Activated CD8-positive, alpha-beta memory T cell treated with anti-CD3 and anti-CD28 coated beads, Interleukin-2, amount 50 U/mL, for 24 hours (primary cell): ENCODE results near the gene KCNJ15.

Experiments used
- DNase-seq: peaks from one replicate; pipeline ENCODE4 v3.0.0-alpha.2; 2020; ENCODE audit errors: extremely low read depth

KCNJ15 gene

DNA sequence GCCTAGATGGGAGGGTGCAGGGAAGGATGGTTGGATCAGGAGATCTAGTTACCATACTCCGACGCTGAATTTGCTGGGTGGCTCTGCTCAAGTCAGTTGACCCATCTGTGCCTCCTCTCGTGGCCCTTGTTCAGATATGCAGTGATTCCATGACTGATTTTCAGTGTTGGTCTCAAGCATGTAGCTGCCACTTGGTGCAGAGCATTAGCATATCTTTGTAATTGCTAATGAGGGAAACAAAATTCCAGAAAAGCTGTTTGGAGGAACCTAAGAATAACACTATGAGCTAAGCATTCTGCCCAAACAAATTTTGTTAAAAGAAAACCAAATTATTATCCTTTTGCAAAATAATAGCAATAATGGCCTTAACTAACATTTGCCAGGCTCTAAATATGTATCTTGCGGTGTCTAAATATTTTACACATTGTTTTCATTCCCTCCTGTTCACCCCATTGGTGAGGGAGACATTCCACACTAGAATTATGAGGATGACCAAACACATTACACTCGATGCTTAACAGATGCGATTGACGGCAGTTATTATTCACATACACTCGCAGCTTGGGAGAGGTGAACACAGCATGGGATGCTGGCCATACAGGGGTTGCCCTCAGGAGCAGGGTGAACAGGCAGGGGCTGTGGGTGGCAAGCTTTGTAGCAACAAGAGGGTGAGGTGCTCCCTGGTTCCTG, 69.1 kb downstream of the KCNJ15 start:
- no peak for DNase-seq

DNA sequence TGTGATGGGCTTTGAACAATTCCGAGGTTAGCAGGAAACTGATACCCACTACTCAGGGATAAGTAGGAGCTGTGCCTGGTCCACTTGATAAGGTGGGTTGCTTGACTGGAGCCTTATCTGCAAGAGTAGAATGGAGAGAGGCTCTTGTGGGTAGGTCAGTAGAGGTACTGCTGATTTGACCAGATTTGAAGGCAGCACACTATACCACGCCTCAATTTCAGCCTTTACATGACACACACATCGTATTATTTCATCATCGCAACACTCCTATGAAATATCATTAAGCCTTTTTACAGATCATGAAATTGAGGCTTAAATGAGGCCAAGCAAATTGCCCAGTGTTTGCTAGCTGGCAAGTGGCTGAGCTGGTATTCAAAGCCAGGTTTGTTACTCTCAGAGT, 69.6 kb downstream of the KCNJ15 start:
- no peak for DNase-seq

DNA sequence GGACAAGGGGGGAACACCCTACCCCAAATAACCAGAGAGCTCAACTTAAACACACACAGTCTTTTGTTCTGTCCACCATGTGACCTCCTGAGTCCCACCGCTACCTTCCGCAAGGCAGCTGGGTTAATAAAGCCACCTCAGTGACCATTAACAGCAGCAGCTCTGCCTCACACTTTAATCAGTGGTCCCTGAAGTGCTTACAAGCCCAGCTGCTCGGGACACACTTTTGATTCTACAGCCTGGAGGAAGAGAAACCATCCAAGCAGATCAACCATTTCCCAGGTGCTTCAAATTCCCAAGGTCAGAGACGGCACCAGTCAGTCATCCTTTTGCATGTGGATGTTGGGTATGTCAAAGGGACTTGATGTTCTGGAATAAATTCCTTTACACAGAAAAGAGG, 70.1 kb downstream of the KCNJ15 start:
- DNase-seq, result no peak

DNA sequence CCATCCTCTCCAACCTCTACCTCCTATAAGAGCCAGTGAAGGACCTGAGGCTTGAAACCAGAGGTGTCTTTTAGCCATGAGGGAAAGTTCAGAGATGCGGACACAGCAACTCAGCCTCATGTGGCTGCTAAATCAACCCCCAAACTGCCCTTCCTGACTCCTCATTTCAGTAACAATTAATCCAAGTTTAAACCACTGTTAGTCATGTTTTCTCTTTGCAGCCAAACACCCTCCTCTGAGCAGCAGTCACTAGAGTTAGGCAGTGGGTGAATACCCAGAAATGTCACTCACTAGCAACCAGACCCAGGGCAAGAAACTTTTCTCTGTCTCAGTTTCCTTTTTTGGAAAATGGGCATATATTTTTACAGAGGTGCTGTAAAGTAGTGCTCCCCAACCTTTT, 71.2 kb downstream of the KCNJ15 start:
- no peak for DNase-seq

DNA sequence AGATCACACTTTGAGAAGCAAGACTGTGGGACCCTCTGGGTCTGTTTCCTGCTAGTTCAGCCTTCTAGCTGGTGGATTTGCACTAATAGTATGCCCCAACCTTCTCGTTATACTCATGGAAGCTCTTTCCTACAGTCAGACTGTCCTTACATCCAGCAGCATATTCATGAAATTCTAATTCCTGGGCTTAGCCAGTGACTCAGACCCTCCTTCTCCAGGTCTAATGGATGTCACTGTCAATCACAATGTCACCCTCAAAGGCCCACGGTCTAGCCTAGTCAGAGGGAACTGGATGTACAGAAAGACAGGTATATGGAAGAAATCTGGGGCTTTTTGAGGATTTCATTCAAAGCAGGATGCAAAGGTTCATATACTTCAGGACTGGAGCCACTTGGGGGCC, 72.4 kb downstream of the KCNJ15 start:
- no peak for DNase-seq

DNA sequence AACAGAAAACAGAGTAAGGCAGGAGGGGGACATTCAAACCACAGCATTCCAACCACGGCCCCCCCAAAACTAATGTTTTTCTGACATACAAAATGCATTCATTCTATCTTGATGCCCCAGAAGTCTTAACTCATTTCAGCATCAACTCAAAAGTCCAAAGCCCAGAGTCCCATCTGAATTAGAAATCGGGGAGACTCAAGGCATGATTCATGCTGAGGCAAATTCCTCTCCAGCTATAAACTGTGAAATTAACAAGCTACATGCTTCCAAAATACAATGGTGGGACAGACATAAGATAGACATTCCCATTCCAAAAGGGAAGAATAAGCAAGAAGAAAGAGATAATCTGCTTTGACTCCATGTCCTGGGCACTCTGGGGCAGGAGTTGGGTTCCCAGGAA, 73.9 kb downstream of the KCNJ15 start:
- DNase-seq, result no peak

DNA sequence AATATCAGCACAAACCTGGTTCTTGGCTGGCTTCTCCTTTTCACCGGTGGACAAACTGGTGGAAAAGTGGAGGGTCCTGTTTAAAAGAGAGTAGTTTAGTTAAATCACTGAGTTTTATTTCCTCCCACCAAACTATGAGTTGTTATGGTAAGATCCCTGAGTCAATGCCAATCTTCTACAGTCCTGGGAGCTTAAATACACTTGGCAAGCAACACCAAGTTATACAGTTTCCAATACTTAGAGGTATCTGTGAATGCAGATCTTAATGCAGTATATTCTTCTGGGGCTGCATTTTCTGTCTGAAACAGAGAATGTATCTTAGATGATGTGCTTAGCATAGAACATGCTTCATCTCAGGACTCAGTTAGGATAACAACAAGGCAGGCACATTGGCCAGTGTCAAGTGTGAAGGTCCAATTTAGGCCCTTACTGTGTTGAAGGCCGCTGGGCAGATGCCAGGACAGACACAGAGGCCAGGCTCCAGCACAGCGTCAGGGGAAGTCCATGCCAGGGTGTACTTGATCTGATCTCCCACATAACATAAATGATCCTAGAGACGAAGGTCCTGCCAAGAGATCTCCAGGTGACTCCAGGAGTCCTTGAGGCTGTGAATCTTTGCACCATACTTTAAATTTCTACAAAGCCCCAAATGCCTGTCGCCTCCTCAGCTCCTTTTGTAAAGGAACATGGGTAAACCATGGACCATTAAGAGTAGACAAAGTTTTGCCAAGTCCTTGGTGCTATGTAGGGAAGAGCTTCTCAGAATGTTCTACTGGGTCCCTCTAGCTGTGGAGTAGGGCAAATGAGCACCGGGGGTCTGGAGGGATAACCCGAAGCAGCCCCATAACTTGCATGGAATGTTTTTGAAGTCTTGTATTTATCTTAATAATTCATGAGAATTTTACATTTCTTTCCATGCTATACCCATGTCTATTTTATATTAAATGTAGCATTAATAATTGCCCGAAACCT, 76.8 kb downstream of the KCNJ15 start:
- DNase-seq, result no peak

DNA sequence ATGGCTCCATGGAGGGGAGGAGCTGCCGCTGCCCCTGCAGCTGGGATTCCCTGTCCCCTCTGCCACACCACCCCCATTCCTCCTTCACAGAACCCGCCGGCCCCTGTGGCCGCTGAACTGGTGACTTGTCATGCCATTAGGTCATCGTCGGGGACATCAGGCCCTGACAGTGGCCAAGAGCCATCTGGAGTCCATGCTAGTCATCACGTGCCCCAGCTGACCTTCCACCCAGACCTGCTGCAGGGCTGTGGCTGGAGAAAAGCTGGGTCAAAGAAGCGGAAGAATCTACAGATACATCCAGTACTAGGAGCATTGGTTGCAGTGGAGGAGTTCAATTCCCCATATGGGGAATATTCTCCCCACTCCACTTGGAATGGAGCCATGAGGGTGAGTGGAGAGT, 78.1 kb downstream of the KCNJ15 start:
- DNase-seq, result no peak

DNA sequence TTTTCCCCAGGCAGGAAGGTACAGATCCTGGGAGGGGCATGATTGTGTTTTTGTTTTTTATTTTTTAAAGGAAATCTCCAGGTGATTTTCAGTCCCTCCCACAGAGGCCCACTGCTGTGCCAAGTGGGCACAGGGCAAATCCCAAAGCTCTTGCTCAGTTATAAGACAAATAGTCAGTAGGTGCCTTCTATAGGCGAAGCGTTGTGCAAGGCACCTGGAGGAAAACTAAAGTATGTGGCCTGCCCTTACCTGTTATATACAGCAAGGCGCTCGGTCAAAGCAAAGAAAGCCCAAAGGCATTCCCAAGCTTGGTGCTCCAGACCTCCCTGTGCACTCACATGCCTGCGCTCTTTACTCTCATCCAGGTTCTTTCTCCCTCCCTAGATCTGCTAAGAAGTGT, 81.0 kb downstream of the KCNJ15 start:
- DNase-seq, result no peak

DNA sequence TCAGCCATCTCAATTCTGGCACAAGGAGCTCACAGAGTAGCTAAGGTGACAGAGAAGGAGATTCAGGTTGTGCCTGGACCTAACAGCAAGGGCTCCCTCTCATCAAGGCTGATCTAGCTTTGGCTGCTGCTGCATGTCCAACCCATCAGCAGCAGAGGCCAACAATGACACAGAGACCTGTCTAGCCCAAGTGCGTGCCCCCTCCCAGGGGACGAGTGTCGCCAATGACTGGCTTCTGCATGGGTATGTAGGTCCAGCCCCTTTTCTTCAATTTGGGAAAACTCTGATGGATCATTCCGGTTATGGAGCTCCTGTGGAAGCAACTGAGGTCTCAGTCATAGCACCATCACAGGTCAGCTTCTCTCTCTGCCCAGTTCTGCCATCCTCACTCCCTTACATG, 83.3 kb downstream of the KCNJ15 start:
- DNase-seq, result no peak

DNA sequence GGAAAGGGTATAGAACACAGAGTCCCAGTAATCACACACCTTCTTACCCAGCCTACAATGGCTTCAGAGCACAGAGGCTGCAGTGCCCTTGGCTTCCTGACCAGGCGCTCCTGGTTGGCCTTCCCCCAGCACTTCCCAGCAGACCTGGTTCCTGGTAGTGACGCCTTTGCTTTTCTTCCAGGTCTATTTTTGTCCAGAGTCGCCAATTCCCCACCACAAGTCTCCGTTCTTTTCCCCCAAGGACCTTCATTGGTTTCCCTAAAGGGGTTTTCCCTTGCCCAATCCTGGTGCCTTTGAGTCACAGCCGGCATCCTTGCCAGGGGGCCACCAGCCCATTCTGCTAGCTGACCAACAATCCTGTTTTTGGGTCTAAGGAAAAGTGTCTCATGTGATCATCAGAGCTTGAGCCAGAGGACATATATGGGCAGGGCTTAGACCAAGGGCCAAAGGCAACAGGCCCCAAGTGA, 84.8 kb downstream of the KCNJ15 start:
- no peak for DNase-seq

DNA sequence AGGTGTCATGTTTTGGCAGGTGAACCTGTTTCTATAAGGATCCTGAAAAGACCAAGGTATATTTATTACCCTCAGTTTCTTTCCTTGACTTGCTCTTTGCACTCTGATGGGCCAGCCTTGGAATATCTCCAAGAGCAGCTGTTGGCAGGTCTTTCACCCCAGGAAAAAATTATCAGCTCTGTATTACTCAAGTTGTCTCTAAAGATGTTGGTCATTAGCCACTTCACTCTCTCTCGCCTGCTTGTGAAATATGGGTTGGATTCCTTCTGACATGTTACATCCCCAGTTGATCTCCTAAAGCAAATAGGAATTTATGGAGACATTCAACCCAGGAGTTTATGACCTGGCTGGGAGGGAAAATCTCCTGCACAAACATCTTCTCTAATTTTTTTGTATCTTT, 85.9 kb downstream of the KCNJ15 start:
- no peak for DNase-seq

DNA sequence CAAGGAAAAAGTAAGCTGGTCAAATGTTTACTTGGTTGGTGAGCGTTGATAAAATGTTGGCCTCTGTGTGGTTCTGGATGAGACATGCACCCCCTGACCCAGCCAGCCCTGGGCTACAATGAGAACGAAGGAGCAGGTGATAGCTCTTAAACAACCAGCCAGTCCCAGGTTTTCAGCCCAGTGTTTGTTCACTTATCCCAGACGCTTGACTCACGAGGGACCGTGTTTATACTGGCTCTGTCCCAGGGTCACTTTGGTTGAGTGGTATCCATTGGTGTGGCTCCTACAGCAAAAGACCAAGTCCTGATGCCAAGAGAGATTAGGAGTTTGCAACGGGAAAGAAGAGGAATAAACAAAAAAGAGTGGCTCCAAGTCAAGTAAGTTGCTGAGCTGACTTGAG, 86.9 kb downstream of the KCNJ15 start:
- no peak for DNase-seq

DNA sequence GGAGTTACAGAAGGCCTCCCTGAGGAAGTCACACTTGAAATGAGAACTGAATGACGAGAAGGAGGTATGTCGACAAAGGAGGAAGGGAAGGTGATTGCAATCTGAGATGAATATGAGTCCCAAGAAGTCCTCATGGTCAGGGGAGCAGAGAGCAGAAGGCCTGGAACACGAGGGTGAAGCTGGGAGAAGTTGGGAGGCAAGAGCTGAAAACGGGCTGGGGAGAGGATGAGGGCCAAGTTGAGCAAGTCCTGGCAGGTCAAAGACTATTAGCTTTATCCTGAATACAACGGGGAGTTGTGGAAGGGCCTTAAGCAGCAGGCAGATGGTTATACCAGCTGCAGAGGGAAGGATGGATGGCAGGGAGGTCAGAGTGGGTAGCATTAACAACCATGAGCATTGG, 89.5 kb downstream of the KCNJ15 start:
- no peak for DNase-seq

DNA sequence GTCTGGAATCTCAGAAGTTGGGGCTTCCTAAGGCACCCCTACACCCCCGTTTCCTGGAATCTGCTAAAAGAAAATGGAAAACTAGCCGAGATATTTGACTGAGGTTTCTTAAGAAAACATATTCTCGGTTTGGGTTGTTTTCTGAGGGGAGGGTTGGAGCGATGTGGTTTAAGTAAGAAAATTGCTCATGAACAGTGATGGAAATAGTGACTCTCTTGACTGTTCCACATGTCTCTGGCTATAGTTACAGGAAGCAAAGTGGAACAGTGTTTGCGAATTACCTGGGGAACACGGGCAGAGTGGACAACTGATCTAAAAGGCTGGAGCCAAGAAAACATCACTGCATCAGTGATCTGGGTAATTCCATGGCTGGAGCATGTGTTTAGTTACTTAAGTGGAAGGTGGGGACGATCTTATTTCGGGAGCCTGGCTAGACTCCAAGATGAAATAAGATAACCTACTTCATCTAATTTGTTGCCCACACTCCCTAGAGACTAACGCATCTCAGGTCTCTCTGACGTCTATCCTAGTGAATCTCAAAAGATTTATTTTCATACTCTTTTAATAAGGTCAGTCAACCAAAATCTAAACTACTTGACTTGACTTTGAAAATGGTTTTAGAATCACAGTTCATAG, 92.4 kb downstream of the KCNJ15 start:
- no peak for DNase-seq

DNA sequence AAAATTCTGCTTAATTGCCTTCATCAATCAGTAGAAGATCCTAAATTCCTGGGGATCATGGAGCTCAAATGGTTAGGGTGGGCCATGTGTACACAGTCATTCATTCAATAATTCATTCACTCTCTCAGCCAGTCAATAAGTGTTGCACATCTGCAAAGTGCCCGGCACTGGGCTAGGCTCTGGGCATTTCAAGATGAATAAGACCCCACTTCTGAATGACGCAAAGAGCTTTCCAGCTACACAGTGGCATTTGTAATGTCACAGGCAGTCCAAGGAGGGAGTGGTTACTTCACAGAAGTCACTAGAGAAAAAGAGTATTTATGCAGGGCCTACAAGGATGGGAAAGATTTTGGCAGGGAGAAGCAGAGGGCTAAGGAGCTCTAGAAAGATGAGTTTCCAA, 93.2 kb downstream of the KCNJ15 start:
- no peak for DNase-seq

DNA sequence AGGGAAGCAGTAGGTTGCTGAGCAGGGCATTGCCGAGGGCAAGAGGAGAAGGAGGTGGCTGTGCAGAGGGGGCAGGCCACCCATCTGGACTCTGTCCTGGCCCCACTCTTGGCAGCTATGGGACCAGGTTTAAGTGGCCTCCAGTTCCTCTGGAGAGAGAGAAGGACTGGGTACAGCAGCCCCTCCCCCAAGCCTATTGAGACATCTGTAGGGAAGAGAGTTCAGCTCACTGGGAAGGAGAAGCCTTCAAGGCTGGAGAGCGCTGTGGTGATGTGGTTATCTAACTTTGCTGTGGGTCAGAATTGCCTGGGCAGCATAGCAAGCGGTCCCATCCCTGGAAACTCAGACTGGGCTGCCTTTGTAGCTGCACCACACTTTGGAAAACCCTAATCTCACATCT, 93.9 kb downstream of the KCNJ15 start:
- no peak for DNase-seq

DNA sequence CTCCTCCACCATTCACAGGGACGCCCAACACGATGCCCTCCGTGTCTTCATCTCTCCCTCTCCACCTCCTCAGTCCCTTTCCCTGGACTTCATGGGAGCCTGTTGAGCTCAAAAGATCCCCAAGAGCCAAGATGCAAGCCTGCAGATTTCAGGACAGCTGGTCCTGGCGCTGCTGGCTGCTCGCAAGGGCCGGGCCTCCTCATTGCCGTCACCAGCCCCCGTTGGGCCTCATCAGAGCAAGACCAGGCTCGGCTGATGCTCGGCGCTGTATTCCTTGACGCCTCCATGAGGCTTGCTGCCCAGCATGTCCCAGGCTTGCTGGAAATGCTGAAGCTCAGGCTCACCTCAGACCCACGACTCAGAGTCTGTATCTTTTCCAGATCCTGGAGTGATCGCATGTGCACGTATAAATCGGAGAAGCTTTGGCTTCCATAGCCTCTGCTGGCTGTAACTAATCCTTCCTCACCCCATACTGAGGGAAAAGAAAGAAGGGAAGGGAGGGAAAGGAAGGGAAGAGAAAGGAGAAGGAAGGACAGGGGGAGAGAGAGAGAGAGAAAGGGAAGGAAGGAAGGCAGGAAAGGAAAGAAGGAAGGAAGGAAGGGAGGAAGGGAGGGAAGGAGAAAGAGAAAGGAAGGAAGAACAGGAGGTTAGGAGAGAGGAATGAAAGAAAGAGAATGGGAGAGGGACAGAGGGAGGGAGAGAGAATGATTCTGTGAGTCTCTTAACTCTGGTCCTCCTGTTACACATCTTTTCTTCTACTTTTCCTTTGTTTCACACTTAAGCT, 94.6 kb downstream of the KCNJ15 start:
- DNase-seq, result no peak

DNA sequence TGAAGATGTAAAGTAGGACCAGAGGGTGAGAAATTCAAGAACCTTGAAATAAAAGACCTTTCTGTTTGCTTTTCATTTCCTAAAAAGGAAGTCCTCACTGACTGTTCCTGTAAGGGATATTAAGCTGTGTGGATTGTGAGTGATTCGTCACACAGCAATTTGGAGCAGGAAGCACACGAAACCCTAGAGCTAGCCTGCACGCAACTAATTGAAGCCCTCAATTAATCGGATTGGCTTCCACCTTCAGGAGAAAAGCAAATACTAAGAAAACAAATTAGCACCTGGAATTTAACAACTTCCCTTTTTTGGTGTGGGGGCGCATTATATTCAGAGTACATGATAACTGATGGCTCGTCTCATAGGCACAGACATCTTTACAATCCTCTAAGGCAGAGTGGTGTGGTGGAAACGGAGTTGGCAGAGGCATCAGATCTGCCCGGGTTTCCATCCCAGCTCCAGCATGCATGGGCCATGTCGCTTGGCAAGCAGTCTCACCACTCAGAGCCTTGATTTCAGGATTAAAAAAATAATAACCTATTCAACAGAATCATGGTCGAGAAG, 95.2 kb downstream of the KCNJ15 start:
- DNase-seq, result no peak

DNA sequence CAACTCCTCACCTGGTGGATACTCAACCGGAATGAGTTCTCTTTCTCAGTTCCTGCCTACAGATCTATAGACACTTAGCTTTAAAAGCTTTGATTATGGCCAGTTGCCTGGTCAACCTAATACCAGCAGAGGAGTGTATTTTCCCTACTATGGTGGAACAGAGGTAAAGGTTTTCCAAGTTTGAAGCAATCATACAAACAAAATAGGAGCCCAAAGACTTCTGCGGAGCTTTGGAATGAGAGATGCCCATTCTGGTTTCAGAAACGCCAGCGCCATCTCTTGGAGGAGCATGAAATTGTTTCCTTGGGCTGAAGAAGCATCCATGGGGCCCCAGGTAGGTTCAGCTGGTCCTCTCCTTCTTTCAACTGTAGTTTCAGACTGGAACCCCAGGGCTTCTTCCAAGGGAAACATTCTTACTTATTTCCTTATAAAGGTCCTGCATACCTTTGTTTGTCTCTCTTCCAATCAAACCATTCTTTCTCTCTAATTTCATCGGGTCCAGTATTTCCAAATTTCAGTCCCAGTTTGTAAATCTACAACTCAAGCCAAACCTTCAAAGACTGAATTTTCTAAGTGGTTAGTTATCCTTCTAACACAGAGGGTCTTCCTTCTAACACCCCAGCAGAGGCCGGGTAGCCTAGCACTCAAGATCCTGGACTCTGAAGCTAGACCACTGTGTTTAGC, 95.9 kb downstream of the KCNJ15 start:
- DNase-seq, result no peak

DNA sequence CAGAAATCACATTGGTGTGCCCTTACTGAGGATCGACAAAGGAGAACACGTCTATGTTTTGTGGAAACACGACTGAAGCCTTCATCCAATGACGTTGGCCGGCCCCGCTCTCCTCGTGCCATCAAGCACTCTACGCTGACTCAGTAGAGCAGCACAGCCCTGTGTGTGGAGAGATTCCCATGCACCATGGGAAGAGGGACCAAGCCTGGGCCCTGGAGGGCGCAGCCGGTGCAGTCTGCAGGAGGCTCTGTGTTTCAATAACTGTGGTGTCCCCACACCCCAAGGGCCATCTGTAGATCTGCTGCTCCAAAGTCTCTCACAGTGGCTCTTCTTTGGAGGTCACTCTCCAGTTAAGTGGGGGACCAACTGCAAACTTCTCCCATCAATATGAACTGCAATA, 97.4 kb downstream of the KCNJ15 start:
- no peak for DNase-seq
